ENCODE data around the gene ZNF148.
"Not testable (repeated sequence)": the region's sequence is repeated elsewhere in the genome, so short reads cannot be mapped to it uniquely, and the experiment has no call there.

The ZNF148 gene

GRCh38 chr3:125353659-125354058, 21.5 kb downstream of the ZNF148 start:
- Histone ChIP-seq H3K4me1 (ENCODE audit: control insufficient read depth, insufficient read depth, low read length) (no peaks in the 10 kb centered on the region), H3K4me3 (ENCODE audit: low read length) (no peak overlapping the region), H3K36me3 (ENCODE audit: control insufficient read depth, insufficient read depth, low read length) (no peaks in the 10 kb centered on the region), H3K9me3 (ENCODE audit: control insufficient read depth, insufficient read depth, low read length) (no peaks in the 10 kb centered on the region), H3K27ac (ENCODE audit: low read length) (no peak overlapping the region), H3K27me3 (ENCODE audit: control insufficient read depth, insufficient read depth, low read length) (no peaks in the 10 kb centered on the region)
- no peak for DNase-seq (ENCODE audit: low read depth, low spot score)
- WGBS (ENCODE audit: insufficient coverage, insufficient read length) = no CpG with 5 or more reads among the region's 3 CpGs

- Histone ChIP-seq H3K9me3 (ENCODE audit: control insufficient read depth, insufficient read depth, low read length) (no peaks in the 10 kb centered on the region), H3K4me3 (ENCODE audit: low read length) (no peak overlapping the region), H3K4me1 (ENCODE audit: control insufficient read depth, insufficient read depth, low read length) (no peaks in the 10 kb centered on the region), H3K36me3 (ENCODE audit: control insufficient read depth, insufficient read depth, low read length) (no peaks in the 10 kb centered on the region), H3K27ac (ENCODE audit: low read length) (no peak overlapping the region), H3K27me3 (ENCODE audit: control insufficient read depth, insufficient read depth, low read length) (no peaks in the 10 kb centered on the region)
- DNase-seq (ENCODE audit: low read depth, low spot score) = no peak
Measured at GRCh38 chr3:125353128-125353527, 22.0 kb downstream of the ZNF148 start.

DNA sequence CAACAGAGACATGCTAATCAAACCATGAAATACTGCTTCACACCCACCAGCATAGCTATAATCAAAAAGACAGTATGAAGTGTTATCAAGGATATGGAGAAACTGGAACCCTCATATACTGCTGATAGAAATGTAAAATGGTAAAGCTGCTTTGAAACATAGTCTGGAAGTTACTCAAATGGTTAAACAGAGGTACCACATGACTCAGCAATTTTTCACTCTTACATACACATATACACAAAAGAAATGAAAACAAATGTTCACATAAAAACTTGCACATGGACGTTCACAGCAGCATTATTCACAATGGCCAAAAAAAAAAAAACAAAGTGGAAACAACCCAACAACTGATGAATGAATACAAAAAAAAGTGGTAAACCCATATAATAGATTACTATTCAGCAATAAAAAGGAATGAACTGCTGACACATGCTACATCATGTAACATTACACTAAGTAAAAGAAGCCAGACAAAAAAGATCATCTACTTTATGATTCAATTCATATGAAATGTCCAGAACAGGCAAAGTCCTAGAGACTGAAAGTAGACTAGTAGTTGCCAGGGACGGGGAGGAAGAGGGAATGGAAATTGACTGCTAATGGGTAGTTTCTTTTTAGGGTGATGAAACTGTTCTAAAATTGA, 23.2 kb downstream of the ZNF148 start:
- H3K4me3 ChIP-seq (ENCODE audit: low read length) = no peak overlapping the region
- no CpG with 5 or more reads among the region's 2 CpGs for WGBS (ENCODE audit: insufficient coverage, insufficient read length)
- no peak overlapping the region for H3K27ac ChIP-seq (ENCODE audit: low read length)
- no peak for DNase-seq (ENCODE audit: low read depth, low spot score)
- no peaks in the 10 kb centered on the region for H3K27me3 ChIP-seq (ENCODE audit: control insufficient read depth, insufficient read depth, low read length)
- H3K9me3 ChIP-seq (ENCODE audit: control insufficient read depth, insufficient read depth, low read length) = no peaks in the 10 kb centered on the region
- H3K4me1 ChIP-seq (ENCODE audit: control insufficient read depth, insufficient read depth, low read length) = no peaks in the 10 kb centered on the region
- H3K36me3 ChIP-seq (ENCODE audit: control insufficient read depth, insufficient read depth, low read length) = no peaks in the 10 kb centered on the region

- no CpG with 5 or more reads among the region's 7 CpGs for WGBS (ENCODE audit: insufficient coverage, insufficient read length)
- Histone ChIP-seq H3K27me3 (ENCODE audit: control insufficient read depth, insufficient read depth, low read length) (no peaks in the 10 kb centered on the region), H3K4me1 (ENCODE audit: control insufficient read depth, insufficient read depth, low read length) (no peaks in the 10 kb centered on the region), H3K9me3 (ENCODE audit: control insufficient read depth, insufficient read depth, low read length) (no peaks in the 10 kb centered on the region), H3K27ac (ENCODE audit: low read length) (no peak overlapping the region), H3K36me3 (ENCODE audit: control insufficient read depth, insufficient read depth, low read length) (no peaks in the 10 kb centered on the region), H3K4me3 (ENCODE audit: low read length) (no peak overlapping the region)
- no peak for DNase-seq (ENCODE audit: low read depth, low spot score)
Measured at GRCh38 chr3:125351152-125351551, 24.0 kb downstream of the ZNF148 start.

DNA sequence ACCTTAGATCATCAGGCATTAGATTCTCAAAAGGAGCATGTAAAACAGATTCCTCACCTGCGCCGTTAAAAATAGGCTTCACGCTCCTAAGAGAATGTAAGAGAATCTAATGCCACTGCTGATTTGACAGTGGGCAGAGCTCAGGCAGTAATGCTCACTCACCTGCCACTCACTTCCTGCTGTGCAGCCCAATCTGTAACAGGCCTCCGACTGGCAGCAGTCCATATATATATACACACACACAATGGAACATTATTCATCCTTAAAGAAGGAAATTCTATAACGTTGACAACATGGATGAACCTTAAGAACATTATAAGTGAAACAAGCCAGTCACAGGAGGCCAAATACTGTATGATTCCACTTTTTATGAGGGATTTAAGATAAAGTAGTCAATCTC, 24.5 kb downstream of the ZNF148 start:
- no peaks in the 10 kb centered on the region for H3K27me3 ChIP-seq (ENCODE audit: control insufficient read depth, insufficient read depth, low read length)
- no peak overlapping the region for H3K4me3 ChIP-seq (ENCODE audit: low read length)
- H3K27ac ChIP-seq (ENCODE audit: low read length) = no peak overlapping the region
- no peaks in the 10 kb centered on the region for H3K9me3 ChIP-seq (ENCODE audit: control insufficient read depth, insufficient read depth, low read length)
- DNase-seq (ENCODE audit: low read depth, low spot score) = no peak
- no peaks in the 10 kb centered on the region for H3K36me3 ChIP-seq (ENCODE audit: control insufficient read depth, insufficient read depth, low read length)
- WGBS (ENCODE audit: insufficient coverage, insufficient read length) = no CpG with 5 or more reads among the region's 5 CpGs
- no peaks in the 10 kb centered on the region for H3K4me1 ChIP-seq (ENCODE audit: control insufficient read depth, insufficient read depth, low read length)

- H3K27me3 ChIP-seq (ENCODE audit: control insufficient read depth, insufficient read depth, low read length) = no peaks in the 10 kb centered on the region
- H3K4me1 ChIP-seq (ENCODE audit: control insufficient read depth, insufficient read depth, low read length) = no peaks in the 10 kb centered on the region
- H3K9me3 ChIP-seq (ENCODE audit: control insufficient read depth, insufficient read depth, low read length) = no peaks in the 10 kb centered on the region
- H3K27ac ChIP-seq (ENCODE audit: low read length) = no peak overlapping the region
- DNase-seq (ENCODE audit: low read depth, low spot score) = no peak
- H3K4me3 ChIP-seq (ENCODE audit: low read length) = no peak overlapping the region
- no peaks in the 10 kb centered on the region for H3K36me3 ChIP-seq (ENCODE audit: control insufficient read depth, insufficient read depth, low read length)
Measured at GRCh38 chr3:125349556-125350165, 25.5 kb downstream of the ZNF148 start.

DNA sequence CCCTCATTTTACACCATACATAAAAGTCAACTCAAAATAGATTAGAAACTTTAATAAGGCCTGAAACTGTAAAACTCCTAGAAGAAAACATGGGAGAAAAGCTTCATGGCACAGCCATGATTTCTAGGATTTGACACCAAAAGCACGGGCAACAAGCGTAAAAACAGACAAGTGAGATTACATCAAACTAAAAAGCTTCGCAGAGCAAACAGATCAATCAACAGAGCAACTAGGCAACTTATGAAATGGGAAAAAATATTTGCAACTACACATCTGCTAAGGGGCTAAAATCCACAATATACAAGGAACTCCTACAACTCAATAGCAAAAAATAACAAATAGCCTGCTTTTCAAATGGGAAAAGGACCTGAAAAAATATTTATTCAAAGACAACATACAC, 26.1 kb downstream of the ZNF148 start:
- no peak overlapping the region for H3K4me3 ChIP-seq (ENCODE audit: low read length)
- WGBS (ENCODE audit: insufficient coverage, insufficient read length) = no CpG with 5 or more reads among the region's 3 CpGs

DNA sequence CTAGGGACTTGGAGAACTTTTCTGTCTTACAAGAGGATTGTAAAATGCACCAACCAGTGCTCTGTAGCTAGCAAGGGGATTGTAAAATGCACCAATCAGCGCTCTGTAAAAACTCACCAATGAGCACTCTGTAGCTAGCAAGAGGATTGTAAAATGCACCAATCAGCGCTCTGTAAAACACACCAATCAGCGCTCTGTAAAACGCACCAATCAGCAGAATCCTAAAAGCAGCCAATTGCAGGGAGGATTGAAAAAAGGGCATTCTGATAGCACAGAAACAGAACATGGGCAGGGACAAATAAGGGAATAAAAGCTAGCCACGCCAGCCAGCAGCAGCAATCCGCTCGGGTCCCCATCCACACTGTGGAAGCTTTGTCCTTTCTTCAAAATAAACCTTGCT, 31.8 kb downstream of the ZNF148 start:
- not testable (repeated sequence) for H3K36me3 ChIP-seq (ENCODE audit: control insufficient read depth, insufficient read depth, low read length); H3K4me1 ChIP-seq (ENCODE audit: control insufficient read depth, insufficient read depth, low read length); H3K4me3 ChIP-seq (ENCODE audit: low read length); DNase-seq (ENCODE audit: low read depth, low spot score); H3K9me3 ChIP-seq (ENCODE audit: control insufficient read depth, insufficient read depth, low read length); H3K27me3 ChIP-seq (ENCODE audit: control insufficient read depth, insufficient read depth, low read length); H3K27ac ChIP-seq (ENCODE audit: low read length)
- WGBS (ENCODE audit: insufficient coverage, insufficient read length) = no CpG with 5 or more reads among the region's 7 CpGs

More for the DNA sequence above, 26.1 kb downstream of the ZNF148 start:
- no peak for DNase-seq (ENCODE audit: low read depth, low spot score)
- Histone ChIP-seq H3K9me3 (ENCODE audit: control insufficient read depth, insufficient read depth, low read length) (no peaks in the 10 kb centered on the region), H3K27me3 (ENCODE audit: control insufficient read depth, insufficient read depth, low read length) (no peaks in the 10 kb centered on the region), H3K4me1 (ENCODE audit: control insufficient read depth, insufficient read depth, low read length) (no peaks in the 10 kb centered on the region), H3K36me3 (ENCODE audit: control insufficient read depth, insufficient read depth, low read length) (no peaks in the 10 kb centered on the region), H3K27ac (ENCODE audit: low read length) (no peak overlapping the region)

DNA sequence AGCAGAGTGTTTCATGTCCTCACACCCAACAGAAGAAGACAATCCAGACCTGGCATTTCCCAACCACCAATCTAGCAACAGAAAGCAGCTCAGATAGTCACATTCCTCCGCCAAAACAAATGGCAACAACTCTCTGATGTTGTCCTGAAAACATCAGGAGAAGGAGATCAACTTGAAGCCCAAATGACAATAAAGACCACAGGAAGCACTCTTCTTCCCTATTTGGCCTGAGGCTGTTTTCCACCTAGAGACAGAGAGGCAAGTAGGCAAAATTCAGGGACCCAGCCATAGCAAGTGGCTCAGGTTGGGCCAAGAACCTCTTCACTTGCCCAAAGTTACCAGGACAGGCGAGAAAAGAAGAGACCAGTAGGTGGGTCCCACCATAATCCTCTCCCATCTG, 35.0 kb downstream of the ZNF148 start:
- no peaks in the 10 kb centered on the region for H3K27me3 ChIP-seq (ENCODE audit: control insufficient read depth, insufficient read depth, low read length)
- no CpG with 5 or more reads among the region's 2 CpGs for WGBS (ENCODE audit: insufficient coverage, insufficient read length)
- no peaks in the 10 kb centered on the region for H3K4me1 ChIP-seq (ENCODE audit: control insufficient read depth, insufficient read depth, low read length)
- H3K36me3 ChIP-seq (ENCODE audit: control insufficient read depth, insufficient read depth, low read length) = no peaks in the 10 kb centered on the region
- no peak for DNase-seq (ENCODE audit: low read depth, low spot score)
- no peak overlapping the region for H3K27ac ChIP-seq (ENCODE audit: low read length)
- no peaks in the 10 kb centered on the region for H3K9me3 ChIP-seq (ENCODE audit: control insufficient read depth, insufficient read depth, low read length)
- H3K4me3 ChIP-seq (ENCODE audit: low read length) = no peak overlapping the region

DNA sequence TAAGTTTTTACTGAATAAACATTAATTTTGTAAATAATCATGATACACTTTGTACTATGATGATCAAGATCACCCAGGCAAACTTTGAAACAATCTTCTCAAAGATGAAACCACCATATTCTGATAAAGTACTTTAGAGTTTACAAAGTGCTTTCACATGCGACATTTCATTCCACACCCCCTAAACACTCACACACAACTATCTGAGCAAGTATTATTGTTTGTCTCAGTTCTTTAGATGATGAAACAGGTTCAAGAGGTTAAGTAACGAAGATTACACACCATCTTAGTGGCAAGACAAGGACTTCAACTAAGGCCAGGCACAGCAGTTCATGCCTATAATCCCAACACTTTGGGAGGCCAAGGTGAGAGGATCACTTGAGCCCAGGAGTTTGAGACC, 37.6 kb downstream of the ZNF148 start:
- H3K27ac ChIP-seq (ENCODE audit: low read length) = no peak overlapping the region
- H3K4me3 ChIP-seq (ENCODE audit: low read length) = no peak overlapping the region
- no peaks in the 10 kb centered on the region for H3K27me3 ChIP-seq (ENCODE audit: control insufficient read depth, insufficient read depth, low read length)
- DNase-seq (ENCODE audit: low read depth, low spot score) = no peak
- WGBS (ENCODE audit: insufficient coverage, insufficient read length) = no CpG with 5 or more reads among the region's 2 CpGs
- H3K9me3 ChIP-seq (ENCODE audit: control insufficient read depth, insufficient read depth, low read length) = no peaks in the 10 kb centered on the region
- no peaks in the 10 kb centered on the region for H3K4me1 ChIP-seq (ENCODE audit: control insufficient read depth, insufficient read depth, low read length)
- H3K36me3 ChIP-seq (ENCODE audit: control insufficient read depth, insufficient read depth, low read length) = no peaks in the 10 kb centered on the region
